Coronary artery (tissue), 2 donors: ENCODE measurements around the gene NPHP4.

Experiments used
- DNase-seq: peaks from one replicate; pipeline ENCODE4 v3.0.0-alpha.2; 2017; ENCODE audit warnings: low spot score
- H3K27ac ChIP-seq, 2 donors: fragments of 200-600 bp; sonication (generic); one replicate each; pipeline ENCODE4 v1.5.1; 2016 to 2019
- H3K4me3 ChIP-seq: fragments of 200-600 bp; sonication (generic); 2 replicates; pipeline ENCODE4 v1.5.1; 2016; ENCODE audit warnings: mild to moderate bottlenecking, moderate library complexity
- CTCF ChIP-seq: fragments of 200-600 bp; sonication (generic); IDR thresholded peaks from one replicate; pipeline ENCODE4 v1.5.1; 2019; ENCODE audit warnings: antibody characterized with exemption

Gene NPHP4

GRCh38 chr1:5874416-5875110, 117.7 kb downstream of the NPHP4 start:
- H3K27ac ChIP-seq = no peak overlapping the region
- no peak for DNase-seq
- H3K4me3 ChIP-seq = no peak overlapping the region
- no peak for TF ChIP-seq CTCF

- no peak for TF ChIP-seq CTCF
- no peak for DNase-seq
- H3K27ac ChIP-seq = no peak overlapping the region
- no peak overlapping the region for H3K4me3 ChIP-seq
These were observed 118.7 kb downstream of the NPHP4 start for GRCh38 chr1:5873556-5873955.

GRCh38 chr1:5872886-5873285, 119.3 kb downstream of the NPHP4 start:
- no peak for DNase-seq
- Histone ChIP-seq H3K27ac (no peak overlapping the region), H3K4me3 (no peak overlapping the region)
- no peak for TF ChIP-seq CTCF

- TF ChIP-seq CTCF = no peak
- Histone ChIP-seq H3K4me3 (no peak overlapping the region), H3K27ac (no peak overlapping the region)
- DNase-seq = no peak
These were observed 123.2 kb downstream of the NPHP4 start for GRCh38 chr1:5868931-5869500.

DNA sequence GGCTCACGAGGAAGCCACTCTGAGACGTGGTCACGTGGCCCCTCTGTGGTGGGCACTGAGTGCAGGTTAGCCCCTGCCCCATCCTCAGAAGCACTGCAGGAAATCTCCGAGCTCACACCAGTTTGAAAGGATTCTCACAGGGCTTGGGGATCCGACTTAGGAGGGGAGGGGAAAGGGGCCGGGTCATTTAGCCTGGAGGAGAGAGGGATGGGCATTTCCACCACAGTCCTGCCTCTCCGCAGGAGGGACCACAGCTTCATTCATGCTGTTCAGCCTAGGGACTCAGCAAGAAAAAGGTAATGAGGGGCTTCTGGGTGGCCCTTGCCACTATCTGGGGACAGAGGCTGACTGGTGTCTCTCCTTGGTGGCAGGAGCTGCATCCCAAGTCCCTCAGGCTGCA, 126.5 kb downstream of the NPHP4 start:
- TF ChIP-seq CTCF = no peak
- Histone ChIP-seq H3K27ac (no peak overlapping the region), H3K4me3 (no peak overlapping the region)
- no peak for DNase-seq

DNA sequence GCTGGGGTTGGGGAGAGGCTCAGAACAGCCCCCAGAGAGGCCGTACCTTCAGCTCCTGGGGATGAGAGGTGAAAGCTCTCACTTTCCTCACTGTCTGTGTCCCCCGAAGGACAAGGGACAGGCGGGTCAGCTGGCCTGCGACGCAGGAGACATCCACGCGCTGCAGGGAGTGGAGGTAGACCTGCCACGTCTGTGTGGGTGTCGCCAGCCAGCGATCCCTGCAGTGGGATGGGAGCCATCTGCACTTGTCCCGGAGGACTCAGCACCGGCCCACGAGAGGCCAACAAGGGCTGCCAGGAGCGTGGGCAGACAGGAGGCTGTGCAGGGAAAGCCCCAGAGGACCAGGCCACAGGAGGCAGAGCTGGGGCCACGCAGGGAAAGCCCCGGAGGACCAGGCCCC, 127.2 kb downstream of the NPHP4 start:
- no peak for DNase-seq

More for the DNA sequence above, 127.2 kb downstream of the NPHP4 start:
- no peak overlapping the region for H3K4me3 ChIP-seq
- TF ChIP-seq CTCF = no peak
- no peak overlapping the region for H3K27ac ChIP-seq
